DMS 273 (cell line): Measurements from ENCODE around the gene MYH10.
"Not testable (repeated sequence)": the region's sequence is repeated elsewhere in the genome, so short reads cannot be mapped to it uniquely, and the experiment has no call there.

Experiments used
- DNase-seq: peaks from one replicate; lab custom pipeline; 2025; ENCODE audit not compliant: unreplicated experiment; lab: John Stamatoyannopoulos, UW

Gene MYH10

DNA sequence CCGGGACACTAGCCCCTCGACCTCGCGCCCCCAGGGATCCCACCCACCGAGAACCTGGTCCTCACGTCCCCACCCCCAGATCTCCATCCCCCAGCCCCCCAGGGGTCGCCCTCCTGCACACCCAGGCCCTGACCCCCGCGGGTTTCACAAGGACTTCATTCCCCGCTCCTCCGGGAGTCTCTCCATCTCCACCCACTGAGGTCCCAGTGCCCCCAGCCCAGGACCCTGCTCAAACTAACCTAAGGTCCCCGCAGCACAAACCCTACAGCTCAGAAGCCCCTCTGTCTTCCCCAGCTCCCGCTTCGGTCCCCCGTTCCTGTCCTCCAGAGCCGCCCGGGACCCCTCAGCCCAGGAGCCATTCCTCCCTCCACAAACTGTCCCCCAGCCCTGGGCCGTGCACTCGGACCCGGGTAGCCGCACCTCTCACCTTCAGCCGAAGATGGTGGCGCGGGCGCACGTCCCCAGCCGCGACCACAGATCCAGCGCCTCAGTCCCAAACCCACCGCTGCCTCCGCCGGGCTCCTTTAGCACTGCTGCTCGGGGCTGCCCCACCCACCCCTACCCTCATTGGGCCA, at the start of gene MYH10:
Gene MYH10, minus strand, starts transcription at position 499 of the 575 bp plus-strand sequence. CDS start 7,479 bp downstream, outside the sequence.
- no peak for DNase-seq

- no peak for DNase-seq
These were observed 48.6 kb upstream of the MYH10 start for GRCh38 chr17:8679126-8679525.

GRCh38 chr17:8675306-8675705, 44.8 kb upstream of the MYH10 start:
- DNase-seq = no peak

GRCh38 chr17:8674344-8675305, 44.1 kb upstream of the MYH10 start:
- DNase-seq = no peak

DNA sequence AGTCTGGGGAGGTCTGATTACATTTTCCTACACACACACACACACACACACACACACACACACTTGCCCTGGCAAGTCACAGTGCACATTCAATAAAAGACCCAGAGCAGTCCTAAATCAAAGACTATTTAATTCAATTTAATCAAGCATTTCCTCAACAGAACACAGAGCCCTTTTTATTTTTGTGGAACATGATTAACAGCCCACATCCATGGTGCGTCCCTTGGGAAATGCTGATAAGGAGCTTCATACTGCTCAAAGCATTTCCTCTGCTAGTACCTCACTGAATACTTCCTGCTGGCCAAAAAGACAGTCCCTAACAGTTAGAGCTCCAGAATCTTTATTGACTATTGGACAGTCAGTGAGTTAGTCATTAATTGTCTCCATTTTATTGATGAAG, 43.1 kb upstream of the MYH10 start:
- peak; percentile 12 for DNase-seq

DNA sequence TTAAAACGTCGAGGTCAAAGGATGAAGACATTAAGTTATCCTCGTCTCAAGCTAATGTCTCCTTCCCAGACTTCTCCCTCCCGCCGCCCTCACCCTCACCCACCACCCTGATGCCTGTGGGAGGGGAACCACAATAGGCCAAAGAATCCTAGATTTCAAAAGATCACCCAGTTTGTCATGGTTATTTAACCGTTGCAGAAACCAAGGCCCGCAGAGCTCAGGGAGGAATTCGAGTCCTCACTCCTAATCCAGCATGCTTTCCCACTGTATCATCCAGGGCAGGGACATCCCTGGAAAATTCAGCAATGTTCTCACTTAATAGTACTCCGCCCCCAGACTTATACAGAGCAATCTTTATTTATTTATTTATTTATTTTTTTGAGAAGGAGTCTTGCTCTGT, 41.8 kb upstream of the MYH10 start:
- DNase-seq = no peak

DNA sequence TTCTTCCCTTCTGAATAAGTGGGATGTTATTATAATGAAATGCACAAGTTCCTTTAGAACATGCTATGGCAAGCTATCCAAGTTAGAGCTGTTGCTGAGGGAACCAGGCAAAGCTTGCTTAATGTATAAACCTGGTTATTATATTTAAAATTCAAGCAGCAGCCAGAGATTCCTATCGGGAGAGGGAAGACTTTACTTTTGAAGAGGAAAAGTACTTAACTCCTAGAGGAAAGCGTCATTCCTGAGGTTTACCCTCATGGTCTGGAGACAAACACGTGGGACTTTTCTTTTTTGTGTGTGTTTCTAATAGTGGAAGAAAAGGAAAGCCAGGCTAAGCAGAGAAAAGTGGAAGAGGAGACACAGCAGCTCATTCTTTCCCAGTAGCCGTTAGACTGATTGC, 39.9 kb upstream of the MYH10 start:
- DNase-seq = no peak

GRCh38 chr17:8668176-8668740, 37.7 kb upstream of the MYH10 start:
- no peak for DNase-seq

DNA sequence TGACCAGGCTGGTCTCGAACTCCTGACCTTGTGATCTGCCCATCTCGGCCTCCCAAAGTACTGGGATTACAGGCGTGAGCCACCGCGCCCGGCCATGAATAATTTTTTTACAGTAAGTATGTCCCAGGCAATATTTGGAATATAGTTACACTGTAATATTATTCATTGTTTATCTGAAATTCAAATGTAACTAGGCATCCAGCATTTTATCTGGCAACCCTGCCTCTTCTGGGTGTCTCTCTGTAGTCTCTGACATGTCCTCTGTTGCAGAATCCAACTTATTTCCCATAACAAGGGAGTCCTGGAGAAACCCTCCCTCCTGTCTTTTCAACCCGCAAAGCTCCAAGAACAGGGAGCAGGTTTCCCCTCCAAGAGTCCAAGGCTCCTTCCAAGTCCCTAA, 36.9 kb upstream of the MYH10 start:
- DNase-seq = no peak

DNA sequence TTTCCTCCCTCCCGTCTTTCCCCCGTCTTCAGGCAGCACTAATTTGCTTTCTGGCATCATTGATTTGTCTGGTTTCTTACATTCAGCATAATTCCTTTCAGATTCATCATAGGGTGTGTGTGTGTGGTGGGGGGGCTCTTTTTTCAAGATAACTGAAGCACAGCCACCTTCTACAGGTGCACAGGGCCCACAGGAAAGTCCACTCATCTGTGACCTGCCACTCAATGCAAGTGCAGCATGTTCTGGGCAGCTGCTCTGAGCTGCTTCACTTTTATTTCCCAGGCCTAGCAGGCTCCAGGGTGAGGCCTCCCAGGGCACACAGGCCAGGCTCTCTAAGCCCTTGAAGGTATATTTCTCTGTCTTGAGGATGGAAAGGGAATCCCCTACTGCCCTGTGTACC, 35.2 kb upstream of the MYH10 start:
- DNase-seq = no peak

GRCh38 chr17:8664456-8665126, 34.1 kb upstream of the MYH10 start:
- DNase-seq = no peak

DNA sequence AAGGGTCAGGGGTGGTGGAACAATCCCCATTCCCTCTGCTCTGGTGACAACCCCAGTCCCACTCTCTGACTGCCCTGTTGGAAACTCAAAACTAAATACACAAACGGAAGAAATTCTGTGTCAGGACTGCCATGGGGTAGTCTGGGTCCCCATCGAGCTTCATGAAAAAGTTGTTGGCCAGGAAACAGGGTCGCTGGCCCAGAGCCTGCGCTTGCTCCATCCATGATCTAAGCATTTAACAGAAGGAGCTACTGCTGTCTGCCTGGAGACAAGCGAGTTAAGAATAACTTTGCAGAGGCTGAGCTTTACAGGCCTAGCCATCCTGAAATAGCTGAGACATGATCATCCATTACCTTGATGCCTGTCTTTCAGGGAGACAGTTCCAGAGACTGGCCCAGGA, 32.4 kb upstream of the MYH10 start:
- DNase-seq = no peak

DNA sequence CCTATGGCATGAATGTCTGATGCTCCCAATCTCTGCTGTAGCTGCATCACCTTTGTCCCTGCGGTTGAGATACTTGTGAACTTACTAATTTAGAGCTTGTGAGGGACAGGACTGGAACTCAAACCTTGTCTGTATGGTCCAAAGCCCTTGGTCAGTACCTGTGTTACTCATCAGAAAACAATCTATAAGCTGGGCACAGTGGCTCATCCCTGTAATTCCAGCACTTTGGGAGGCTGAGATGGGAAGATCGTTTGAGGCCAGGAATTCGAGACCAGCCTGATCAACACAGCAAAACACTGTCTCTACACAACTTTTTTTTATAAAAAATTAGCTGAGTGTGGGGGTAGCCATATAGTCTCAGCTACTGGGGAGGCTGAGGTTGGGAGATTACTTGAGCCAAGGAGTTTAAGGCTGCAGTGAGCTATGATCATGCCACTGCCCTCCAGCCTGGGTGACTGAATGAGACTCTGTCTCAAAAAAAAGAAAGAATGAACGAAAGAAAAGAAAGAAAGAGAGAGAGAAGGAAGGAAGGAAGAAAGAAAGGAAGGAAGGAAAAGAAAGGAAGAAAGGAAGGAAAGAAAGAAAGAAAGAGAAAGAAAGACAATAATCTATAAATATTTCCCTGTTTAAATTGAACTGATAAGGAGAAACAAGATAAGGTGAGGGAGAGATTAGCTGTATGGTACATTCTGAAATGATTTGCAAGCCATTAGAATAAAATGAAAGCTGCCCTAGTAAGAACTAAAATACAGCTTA, 31.7 kb upstream of the MYH10 start:
- DNase-seq = no peak

DNA sequence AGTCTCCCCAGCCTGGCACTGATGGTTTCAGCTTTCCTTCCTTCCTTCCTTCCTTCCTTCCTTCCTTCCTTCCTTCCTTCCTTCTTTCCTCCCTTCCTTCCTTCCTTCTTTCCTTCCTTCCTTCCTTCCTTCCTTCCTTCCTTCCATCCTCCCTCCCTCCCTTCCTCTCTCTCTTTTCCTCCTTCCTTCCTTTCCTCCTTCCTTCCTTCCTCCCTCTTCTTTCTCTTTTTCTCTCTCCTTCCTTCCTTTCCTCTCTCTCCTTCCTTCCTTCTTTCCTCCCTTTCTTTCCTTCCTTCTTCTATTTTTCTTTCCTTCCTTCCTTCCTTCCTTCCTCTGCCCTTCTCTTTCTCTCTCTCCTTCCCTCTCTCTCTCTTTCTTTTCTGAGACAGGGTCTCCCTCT, 30.2 kb upstream of the MYH10 start:
- DNase-seq = not testable (repeated sequence)

- no peak for DNase-seq
These were observed 29.4 kb upstream of the MYH10 start for GRCh38 chr17:8659758-8660410.

GRCh38 chr17:8658810-8659209, 28.3 kb upstream of the MYH10 start:
- DNase-seq = no peak

DNA sequence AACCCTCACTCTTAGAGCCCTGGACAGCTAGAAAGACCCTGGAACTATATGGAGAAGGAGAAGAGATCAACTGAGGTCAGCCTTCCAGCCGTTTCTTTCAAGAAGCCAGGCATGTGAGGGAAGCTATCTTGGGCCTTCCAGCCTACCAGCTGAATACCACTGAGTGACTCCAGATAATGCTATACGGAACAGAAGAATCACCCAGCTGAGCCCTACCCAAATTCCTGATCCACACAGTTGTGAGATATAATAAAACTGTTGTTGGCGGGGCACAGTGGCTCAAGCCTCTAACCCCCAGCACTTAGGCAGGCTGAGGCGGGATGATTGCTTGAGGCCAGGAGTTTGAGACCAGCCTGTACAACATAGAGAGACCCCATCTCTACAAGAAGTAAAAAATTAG, 26.2 kb upstream of the MYH10 start:
- DNase-seq = no peak

DNA sequence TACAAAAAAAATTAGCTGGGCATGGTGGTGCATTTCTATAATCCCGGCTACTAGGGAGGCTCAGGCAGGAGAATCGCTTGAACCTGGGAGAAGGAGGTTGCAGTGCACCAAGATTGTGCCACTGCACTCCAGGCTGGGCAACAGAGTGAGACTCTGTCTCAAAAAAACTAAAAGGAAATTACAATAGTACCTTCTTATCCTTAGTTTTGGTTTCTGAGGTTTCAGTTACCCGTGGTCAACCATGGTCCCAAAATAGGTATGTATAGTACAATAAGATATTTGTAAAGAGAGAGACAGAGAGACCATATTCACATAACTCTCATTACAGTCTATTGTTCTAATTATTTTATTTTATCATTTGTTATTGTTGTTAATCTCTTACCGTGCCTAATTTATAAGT, 24.3 kb upstream of the MYH10 start:
- DNase-seq = no peak

DNA sequence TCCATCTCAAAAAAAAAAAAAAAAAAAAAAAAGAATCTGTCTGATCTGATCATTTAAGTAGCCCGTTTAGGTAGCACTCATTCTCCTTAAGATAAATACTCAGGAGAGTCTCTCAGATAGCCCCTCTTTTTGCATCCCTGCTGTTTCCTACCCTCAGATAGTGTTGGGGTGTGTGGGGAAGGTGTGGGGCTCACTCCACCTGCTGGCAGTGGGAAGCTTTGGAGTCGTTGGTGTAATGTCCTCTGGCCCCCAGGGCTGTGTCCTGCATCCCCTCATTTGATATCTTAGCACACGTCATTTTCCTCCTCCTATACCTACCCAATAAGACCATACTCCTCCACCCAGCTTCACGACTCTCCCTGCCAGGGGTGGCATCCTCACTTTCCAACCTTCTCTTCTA, 20.5 kb upstream of the MYH10 start:
- DNase-seq = peak; percentile 4

DNA sequence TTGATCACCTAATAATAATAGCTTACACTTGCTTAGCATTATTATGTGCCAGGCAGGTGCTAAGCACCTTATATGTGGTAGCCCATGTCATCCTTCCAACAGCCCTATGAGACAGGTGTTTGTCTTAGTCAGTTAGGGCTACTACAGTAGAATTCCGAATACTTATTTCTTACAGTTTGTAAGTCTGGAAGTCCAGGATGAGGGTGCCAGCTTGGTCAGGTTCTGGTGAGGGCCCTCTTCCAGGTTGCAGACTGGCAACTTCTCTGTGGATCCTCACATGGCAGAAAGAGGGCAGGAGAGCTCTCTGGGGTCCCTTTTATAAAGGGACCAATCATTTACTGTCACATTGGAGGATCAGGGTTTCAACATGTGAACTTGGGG, 19.6 kb upstream of the MYH10 start:
- DNase-seq = no peak
